GM10847 (cell line): ENCODE results near the gene TBCC.
A peak's percentile ranks its signal among the peaks of the same experiment; 100 is the strongest.

Experiments used
- POLR2A ChIP-seq: IDR thresholded peaks from 2 replicates; pipeline ENCODE4 v1.6.1; 2011; ENCODE audit not compliant: insufficient read length; ENCODE audit errors: extremely low read depth

The TBCC gene

GRCh38 chr6:42754759-42755158 lies 8.9 kb upstream of the TBCC start:
- TF ChIP-seq POLR2A = no peak

- TF ChIP-seq POLR2A = no peak
Observed at GRCh38 chr6:42751055-42751454, 5.2 kb upstream of the TBCC start.

- no peak for TF ChIP-seq POLR2A
Observed at GRCh38 chr6:42748203-42748898, 2.4 kb upstream of the TBCC start.

GRCh38 chr6:42746463-42747391 lies 824 bp upstream of the TBCC start:
- TF ChIP-seq POLR2A = peak; percentile 89

- no peak for TF ChIP-seq POLR2A
Observed at GRCh38 chr6:42745083-42745639, 742 bp downstream of the TBCC start.

GRCh38 chr6:42744351-42744893 lies 1.5 kb downstream of the TBCC start:
- TF ChIP-seq POLR2A = no peak

GRCh38 chr6:42742116-42742894 lies 3.6 kb downstream of the TBCC start:
- TF ChIP-seq POLR2A = no peak

GRCh38 chr6:42740725-42741124 lies 5.2 kb downstream of the TBCC start:
- no peak for TF ChIP-seq POLR2A

- TF ChIP-seq POLR2A = no peak
Observed at GRCh38 chr6:42735976-42736375, 9.9 kb downstream of the TBCC start.

- TF ChIP-seq POLR2A = no peak
Observed at GRCh38 chr6:42729731-42730130, 16.2 kb downstream of the TBCC start.

- no peak for TF ChIP-seq POLR2A
Observed at GRCh38 chr6:42727627-42728026, 18.3 kb downstream of the TBCC start.

GRCh38 chr6:42727087-42727611 lies 18.8 kb downstream of the TBCC start:
- no peak for TF ChIP-seq POLR2A

GRCh38 chr6:42726485-42727086 lies 19.3 kb downstream of the TBCC start:
- TF ChIP-seq POLR2A = no peak

GRCh38 chr6:42726026-42726425 lies 19.9 kb downstream of the TBCC start:
- TF ChIP-seq POLR2A = no peak

GRCh38 chr6:42724825-42725224 lies 21.1 kb downstream of the TBCC start:
- TF ChIP-seq POLR2A = no peak

GRCh38 chr6:42722497-42722896 lies 23.4 kb downstream of the TBCC start, which contains the start of gene PRPH2:
Gene PRPH2 (minus strand): TSS chr6:42722597. CDS start chr6:42722334, 263 bp downstream.
- no peak for TF ChIP-seq POLR2A
